Stimulated activated naive CD8-positive, alpha-beta T cell treated with anti-CD3 and anti-CD28 coated beads, Interleukin-15, Interleukin-2, amounts not matched to agents 100 ng/mL and 50 ng/mL, for 24 hours (primary cell): ENCODE results near the gene CTRB1.

Experiments
- H3K27ac Mint-ChIP-seq: one replicate; pipeline ENCODE4 v1.8.0; 2021; ENCODE audit warnings: mild to moderate bottlenecking, mixed read lengths
- H3K27me3 Mint-ChIP-seq: one replicate; pipeline ENCODE4 v1.8.0; 2021; ENCODE audit warnings: mixed read lengths
- H3K36me3 Mint-ChIP-seq: one replicate; pipeline ENCODE4 v1.8.0; 2021; ENCODE audit warnings: low read depth, mixed read lengths
- H3K4me1 Mint-ChIP-seq: one replicate; pipeline ENCODE4 v1.8.0; 2021; ENCODE audit warnings: low read depth, mixed read lengths
- H3K4me3 Mint-ChIP-seq: one replicate; pipeline ENCODE4 v1.8.0; 2021; ENCODE audit warnings: mild to moderate bottlenecking, mixed read lengths
- H3K9me3 Mint-ChIP-seq: one replicate; pipeline ENCODE4 v1.8.0; 2021; ENCODE audit warnings: mixed read lengths

Gene CTRB1

GRCh38 chr16:75227361-75228142 lies 8.8 kb downstream of the CTRB1 start:
- H3K27ac Mint-ChIP-seq: no peak overlapping the region
- no peaks in the 10 kb centered on the region for H3K36me3 Mint-ChIP-seq
- H3K4me1 Mint-ChIP-seq: no peaks in the 10 kb centered on the region
- no peaks in the 10 kb centered on the region for H3K9me3 Mint-ChIP-seq
- no peak overlapping the region for H3K4me3 Mint-ChIP-seq
- H3K27me3 Mint-ChIP-seq: peaks cover 12% of the 10 kb centered on the region

- Mint-ChIP-seq H3K4me3 (no peak overlapping the region), H3K4me1 (no peaks in the 10 kb centered on the region), H3K9me3 (no peaks in the 10 kb centered on the region), H3K27me3 (peaks cover 12% of the 10 kb centered on the region), H3K36me3 (no peaks in the 10 kb centered on the region), H3K27ac (no peak overlapping the region)
These were observed 9.6 kb downstream of the CTRB1 start for GRCh38 chr16:75228143-75228976.

- H3K9me3 Mint-ChIP-seq: no peaks in the 10 kb centered on the region
- H3K4me1 Mint-ChIP-seq: peaks cover 4% of the 10 kb centered on the region
- no peaks in the 10 kb centered on the region for H3K36me3 Mint-ChIP-seq
- peaks cover 9% of the 10 kb centered on the region for H3K27me3 Mint-ChIP-seq
- H3K4me3 Mint-ChIP-seq: no peak overlapping the region
- no peak overlapping the region for H3K27ac Mint-ChIP-seq
These were observed 10.6 kb downstream of the CTRB1 start for GRCh38 chr16:75229172-75230031.

- Mint-ChIP-seq H3K27me3 (peaks cover 9% of the 10 kb centered on the region), H3K9me3 (no peaks in the 10 kb centered on the region), H3K4me3 (no peak overlapping the region), H3K4me1 (peaks cover 4% of the 10 kb centered on the region), H3K36me3 (no peaks in the 10 kb centered on the region), H3K27ac (no peak overlapping the region)
These were observed 11.8 kb downstream of the CTRB1 start for GRCh38 chr16:75230471-75231110.

GRCh38 chr16:75231570-75231969 lies 12.8 kb downstream of the CTRB1 start:
- H3K36me3 Mint-ChIP-seq: no peaks in the 10 kb centered on the region
- no peak overlapping the region for H3K27ac Mint-ChIP-seq
- no peaks in the 10 kb centered on the region for H3K9me3 Mint-ChIP-seq
- H3K4me3 Mint-ChIP-seq: no peak overlapping the region
- H3K4me1 Mint-ChIP-seq: peaks cover 8% of the 10 kb centered on the region
- peaks cover 9% of the 10 kb centered on the region for H3K27me3 Mint-ChIP-seq

GRCh38 chr16:75233611-75233938 lies 14.8 kb downstream of the CTRB1 start:
- Mint-ChIP-seq H3K4me3 (no peak overlapping the region), H3K27me3 (peaks cover 5% of the 10 kb centered on the region), H3K4me1 (peaks cover 8% of the 10 kb centered on the region), H3K9me3 (no peaks in the 10 kb centered on the region), H3K27ac (peak overlapping the region; percentile 72), H3K36me3 (no peaks in the 10 kb centered on the region)

GRCh38 chr16:75234856-75235696 lies 16.3 kb downstream of the CTRB1 start:
- Mint-ChIP-seq H3K36me3 (no peaks in the 10 kb centered on the region), H3K4me1 (peaks cover 8% of the 10 kb centered on the region), H3K27me3 (peaks cover 8% of the 10 kb centered on the region), H3K4me3 (no peak overlapping the region), H3K27ac (no peak overlapping the region), H3K9me3 (no peaks in the 10 kb centered on the region)

GRCh38 chr16:75235721-75236193 lies 17.0 kb downstream of the CTRB1 start:
- H3K27me3 Mint-ChIP-seq: peaks cover 13% of the 10 kb centered on the region
- H3K36me3 Mint-ChIP-seq: no peaks in the 10 kb centered on the region
- H3K9me3 Mint-ChIP-seq: no peaks in the 10 kb centered on the region
- H3K4me1 Mint-ChIP-seq: peaks cover 8% of the 10 kb centered on the region
- no peak overlapping the region for H3K27ac Mint-ChIP-seq
- no peak overlapping the region for H3K4me3 Mint-ChIP-seq

- Mint-ChIP-seq H3K27me3 (peaks cover 12% of the 10 kb centered on the region), H3K9me3 (no peaks in the 10 kb centered on the region), H3K27ac (no peak overlapping the region), H3K4me3 (no peak overlapping the region), H3K4me1 (peaks cover 8% of the 10 kb centered on the region), H3K36me3 (no peaks in the 10 kb centered on the region)
These were observed 17.4 kb downstream of the CTRB1 start for GRCh38 chr16:75236232-75236631.

GRCh38 chr16:75236736-75237397 lies 18.1 kb downstream of the CTRB1 start:
- Mint-ChIP-seq H3K27ac (no peak overlapping the region), H3K27me3 (peaks cover 8% of the 10 kb centered on the region), H3K36me3 (no peaks in the 10 kb centered on the region), H3K4me3 (no peak overlapping the region), H3K9me3 (no peaks in the 10 kb centered on the region), H3K4me1 (peaks cover 8% of the 10 kb centered on the region)

GRCh38 chr16:75237398-75238131 lies 18.8 kb downstream of the CTRB1 start:
- H3K27me3 Mint-ChIP-seq: peaks cover 8% of the 10 kb centered on the region

GRCh38 chr16:75238132-75238852 lies 19.5 kb downstream of the CTRB1 start:
- H3K36me3 Mint-ChIP-seq: no peaks in the 10 kb centered on the region
- no peak overlapping the region for H3K27ac Mint-ChIP-seq
- H3K27me3 Mint-ChIP-seq: peaks cover 8% of the 10 kb centered on the region
- H3K4me3 Mint-ChIP-seq: no peak overlapping the region
- no peaks in the 10 kb centered on the region for H3K9me3 Mint-ChIP-seq
- H3K4me1 Mint-ChIP-seq: peaks cover 8% of the 10 kb centered on the region

More at GRCh38 chr16:75237398-75238131, 18.8 kb downstream of the CTRB1 start:
- Mint-ChIP-seq H3K4me3 (no peak overlapping the region), H3K27ac (no peak overlapping the region), H3K36me3 (no peaks in the 10 kb centered on the region), H3K9me3 (no peaks in the 10 kb centered on the region), H3K4me1 (peaks cover 8% of the 10 kb centered on the region)
